GM19467 (cell line): ENCODE measurements around the gene SYNDIG1.

Experiments used
- ATAC-seq: cut with Tn5 transposase; IDR thresholded peaks from one replicate; pipeline ENCODE4 v1.9.1; 2021; ENCODE audit warnings: mild to moderate bottlenecking, moderate library complexity; ENCODE audit not compliant: unreplicated experiment

The SYNDIG1 gene

DNA sequence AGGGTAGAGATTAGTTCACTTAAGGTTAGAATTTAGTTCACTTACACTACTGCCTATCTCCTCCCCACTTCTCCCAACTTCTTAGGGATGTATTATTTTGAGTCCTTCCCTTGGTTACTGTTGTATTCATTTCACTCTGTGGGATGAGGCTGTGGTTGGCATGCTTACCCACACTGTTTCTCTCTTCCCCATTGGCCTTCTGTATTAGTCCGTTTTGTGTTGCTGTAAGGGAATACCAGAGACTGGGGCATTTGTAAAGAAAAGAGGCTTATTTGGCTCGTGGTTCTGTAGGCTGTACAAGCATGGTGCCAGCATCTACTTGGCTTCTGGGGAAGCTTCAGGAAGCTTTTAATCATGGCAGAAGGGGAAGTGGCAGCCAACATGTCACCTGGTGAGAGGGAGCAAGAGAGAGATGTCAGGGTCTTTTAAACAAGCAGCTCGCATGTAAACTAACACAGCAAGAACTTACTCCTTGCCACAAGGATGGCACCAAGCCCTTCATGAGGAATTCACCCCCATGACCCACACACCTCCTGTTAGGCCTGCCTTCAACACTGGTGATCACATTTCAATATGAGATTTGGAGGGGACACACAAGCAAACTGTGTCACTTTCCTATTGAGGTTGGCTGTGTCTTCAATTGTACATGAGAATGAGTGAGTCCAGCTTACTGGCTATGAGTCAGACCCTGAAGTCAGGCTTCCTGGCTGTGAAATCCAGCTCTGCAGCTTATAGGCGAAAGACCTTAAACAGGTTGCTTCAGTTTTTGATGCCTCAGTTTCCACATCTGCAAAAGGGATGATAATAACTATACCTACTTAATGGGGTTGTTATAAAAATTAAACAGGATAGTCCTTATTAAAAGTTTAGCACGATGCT lies 53.3 kb downstream of the SYNDIG1 start:
- ATAC-seq, result no peak

DNA sequence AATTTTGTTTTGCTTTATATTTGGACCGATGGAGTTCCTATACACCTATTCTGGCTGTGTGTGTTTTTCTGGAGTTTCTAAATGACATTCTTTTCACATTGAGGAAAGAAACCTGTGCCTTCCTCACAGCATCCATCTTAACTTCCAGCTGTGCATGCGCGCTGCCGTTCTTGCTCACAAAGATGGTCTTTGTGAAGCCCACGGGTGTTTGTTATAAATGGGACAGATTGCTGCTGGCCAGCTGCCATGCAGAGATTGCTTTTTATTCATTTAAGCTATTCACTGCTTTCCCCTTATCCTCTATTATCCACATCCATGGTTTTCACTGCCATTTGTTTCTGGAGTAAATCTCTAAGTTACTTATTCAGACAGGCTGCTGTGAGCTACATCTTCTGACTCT lies 54.2 kb downstream of the SYNDIG1 start:
- no peak for ATAC-seq

DNA sequence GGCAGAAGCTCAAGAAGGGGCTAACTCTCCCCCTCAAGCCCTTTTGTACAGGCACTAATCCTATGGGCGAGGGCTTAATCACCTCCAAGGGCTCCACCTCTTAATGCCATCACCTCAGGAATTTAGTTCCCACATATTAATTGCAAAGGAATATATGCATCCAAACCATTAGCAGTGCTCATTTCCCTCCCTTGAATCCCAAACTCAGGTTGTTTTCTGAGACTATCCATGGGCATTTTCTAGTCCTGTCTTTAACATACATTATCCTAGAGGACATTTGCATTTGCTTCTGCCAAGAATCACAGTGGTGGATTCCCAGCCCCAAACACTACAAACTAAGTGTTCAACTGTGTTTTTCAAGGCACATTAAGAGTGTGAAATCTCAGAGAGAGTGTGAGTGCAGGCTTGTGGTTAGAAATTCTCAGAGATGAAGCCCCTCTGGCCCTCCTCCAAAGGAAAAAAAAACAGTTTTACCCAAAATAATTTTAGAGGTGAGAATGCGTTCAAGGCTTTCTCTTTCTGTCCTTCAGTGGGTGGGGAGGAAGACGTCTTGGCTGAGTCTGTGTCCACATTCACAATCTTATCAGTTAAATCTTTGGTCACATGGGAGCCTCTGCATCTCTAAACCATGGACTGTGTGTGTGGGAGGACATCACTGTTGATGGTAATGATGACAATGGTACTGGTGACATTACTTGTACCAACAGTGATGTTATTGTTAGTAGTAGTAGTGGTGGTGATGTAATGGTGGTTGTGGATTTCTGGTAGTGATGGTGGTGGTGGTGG lies 59.3 kb downstream of the SYNDIG1 start:
- no peak for ATAC-seq

DNA sequence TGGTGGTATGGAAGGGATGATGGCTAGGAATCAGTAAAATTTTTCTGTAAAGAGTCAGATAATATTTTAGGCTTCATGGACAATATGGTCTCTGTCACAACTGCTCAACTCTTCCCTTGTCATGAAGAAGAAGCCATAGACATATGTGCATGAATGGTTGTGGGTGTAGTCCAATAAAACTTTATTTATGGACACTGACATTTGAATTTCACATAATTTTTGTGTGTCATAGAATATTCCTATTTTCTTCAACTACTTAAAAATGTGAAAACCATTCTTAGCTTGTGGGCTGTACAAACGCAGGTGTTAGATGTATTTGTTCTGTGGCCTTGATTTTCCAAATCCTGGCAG lies 59.9 kb downstream of the SYNDIG1 start:
- ATAC-seq, result no peak

DNA sequence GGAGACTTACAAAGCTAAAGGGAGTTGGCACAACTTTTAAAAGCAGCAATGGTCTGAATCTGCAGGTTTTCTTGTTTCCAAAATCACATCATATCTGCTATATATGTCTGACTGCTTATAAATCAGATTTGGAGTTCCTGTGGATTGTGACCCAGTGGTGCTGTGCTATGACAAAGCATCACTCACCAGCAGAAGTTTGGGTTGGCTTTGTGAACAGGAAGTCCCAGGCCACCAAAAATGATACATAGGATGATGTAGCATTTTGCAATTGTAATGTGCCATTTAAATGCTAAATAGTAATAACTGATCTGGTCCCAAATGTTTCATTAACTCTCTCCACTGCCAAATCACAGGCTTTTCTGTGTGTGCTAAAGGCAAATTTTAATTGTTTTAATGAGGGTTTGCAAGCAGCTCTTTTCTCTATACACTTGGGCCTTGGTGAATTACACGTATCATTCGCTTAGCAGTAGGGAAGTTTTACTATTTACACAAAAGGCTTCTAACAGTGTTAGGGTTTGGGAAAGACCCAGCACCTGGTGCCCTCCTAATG lies 60.8 kb downstream of the SYNDIG1 start:
- ATAC-seq, result no peak

DNA sequence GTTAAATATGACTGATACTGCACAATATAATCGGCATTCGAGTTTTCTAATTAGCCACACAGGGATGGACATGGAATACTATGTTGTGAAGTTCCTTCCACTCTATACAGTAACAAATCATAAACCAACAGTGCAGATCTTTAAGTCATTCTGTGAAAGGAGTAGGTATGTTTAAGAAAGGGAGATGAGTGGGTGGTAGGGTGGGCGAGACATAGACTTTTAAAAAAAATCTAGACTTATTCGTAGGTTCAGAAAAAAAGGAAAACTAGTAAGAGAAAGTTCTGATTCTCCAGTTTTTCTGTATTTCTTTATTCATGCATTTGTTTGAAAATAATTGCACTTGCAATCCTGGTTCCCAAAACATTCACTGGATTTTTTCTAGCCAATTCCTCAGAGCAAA lies 61.8 kb downstream of the SYNDIG1 start:
- no peak for ATAC-seq

DNA sequence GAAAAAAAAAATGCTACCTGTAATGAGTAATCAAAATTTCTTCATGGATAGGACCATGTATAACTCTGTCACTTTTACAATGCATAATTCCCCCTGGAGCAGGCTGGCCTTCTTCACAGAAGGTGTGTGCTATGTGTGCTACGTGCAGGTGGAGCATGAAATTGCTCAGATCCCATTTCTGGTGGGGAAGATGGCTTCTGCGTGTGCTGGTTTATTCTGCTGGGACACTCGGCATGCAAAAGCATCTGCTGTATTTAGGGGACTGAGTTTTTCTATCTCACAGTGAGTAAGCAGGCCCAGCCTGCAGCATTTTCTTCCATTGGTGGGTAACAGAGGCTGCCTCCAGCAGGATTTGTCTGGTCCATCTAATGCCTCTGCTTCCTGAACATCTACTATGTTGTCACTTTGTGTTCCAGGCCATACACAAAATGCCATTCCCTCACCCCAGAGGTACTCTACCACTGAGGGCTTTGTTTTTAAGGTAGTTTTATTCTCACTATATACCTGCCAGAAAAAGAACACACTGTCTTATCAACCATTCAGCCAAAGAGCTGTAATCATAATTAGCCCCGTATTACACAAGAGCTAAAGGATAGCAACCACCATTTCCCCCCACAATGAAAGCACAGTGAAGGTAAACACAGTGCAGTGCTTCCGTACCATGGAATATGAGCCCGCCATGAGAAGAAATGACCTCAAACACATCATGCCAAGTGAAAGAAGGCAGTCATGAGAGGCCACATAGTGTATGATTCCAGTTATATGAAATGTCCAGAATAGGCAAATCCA lies 62.4 kb downstream of the SYNDIG1 start:
- ATAC-seq, result no peak

DNA sequence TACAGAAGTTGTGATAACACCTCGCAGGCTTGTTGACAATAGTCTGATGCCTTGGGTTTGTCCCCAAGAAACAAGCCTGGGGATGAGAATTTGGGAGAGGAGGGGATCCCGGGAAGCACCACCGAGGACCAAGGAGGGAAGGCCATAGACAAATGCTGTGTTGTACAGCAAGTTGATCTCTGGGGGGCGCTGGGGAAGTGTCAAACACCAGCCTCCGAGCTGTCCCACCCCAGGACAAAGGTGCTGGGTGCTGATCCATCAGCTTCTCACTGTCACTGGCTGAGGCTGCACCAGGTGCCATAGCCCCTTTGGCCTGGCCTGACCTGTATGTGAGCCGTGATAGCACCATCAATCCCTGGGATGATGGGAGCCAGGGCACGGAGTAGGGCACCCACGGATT lies 64.0 kb downstream of the SYNDIG1 start:
- no peak for ATAC-seq

DNA sequence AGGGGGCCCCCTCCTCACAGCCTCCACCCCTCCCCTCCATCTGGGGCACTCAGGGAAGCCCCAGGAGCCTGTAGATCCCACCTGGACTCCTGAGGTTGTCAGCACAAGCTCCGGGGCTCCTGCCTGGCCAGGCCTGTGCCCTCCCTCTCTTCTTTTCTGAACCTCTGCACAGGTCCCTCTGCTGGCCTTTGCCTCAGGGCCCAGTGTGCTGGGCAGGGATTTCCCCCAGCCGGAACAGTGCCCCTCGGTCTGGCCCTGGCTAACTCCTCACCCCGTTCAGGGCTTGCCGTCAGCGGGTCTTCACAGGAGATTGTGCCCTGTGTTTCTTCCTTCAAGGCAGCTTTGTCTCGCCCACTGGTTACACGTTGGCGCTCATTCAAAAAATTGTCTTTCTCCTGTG lies 64.9 kb downstream of the SYNDIG1 start:
- ATAC-seq, result no peak

DNA sequence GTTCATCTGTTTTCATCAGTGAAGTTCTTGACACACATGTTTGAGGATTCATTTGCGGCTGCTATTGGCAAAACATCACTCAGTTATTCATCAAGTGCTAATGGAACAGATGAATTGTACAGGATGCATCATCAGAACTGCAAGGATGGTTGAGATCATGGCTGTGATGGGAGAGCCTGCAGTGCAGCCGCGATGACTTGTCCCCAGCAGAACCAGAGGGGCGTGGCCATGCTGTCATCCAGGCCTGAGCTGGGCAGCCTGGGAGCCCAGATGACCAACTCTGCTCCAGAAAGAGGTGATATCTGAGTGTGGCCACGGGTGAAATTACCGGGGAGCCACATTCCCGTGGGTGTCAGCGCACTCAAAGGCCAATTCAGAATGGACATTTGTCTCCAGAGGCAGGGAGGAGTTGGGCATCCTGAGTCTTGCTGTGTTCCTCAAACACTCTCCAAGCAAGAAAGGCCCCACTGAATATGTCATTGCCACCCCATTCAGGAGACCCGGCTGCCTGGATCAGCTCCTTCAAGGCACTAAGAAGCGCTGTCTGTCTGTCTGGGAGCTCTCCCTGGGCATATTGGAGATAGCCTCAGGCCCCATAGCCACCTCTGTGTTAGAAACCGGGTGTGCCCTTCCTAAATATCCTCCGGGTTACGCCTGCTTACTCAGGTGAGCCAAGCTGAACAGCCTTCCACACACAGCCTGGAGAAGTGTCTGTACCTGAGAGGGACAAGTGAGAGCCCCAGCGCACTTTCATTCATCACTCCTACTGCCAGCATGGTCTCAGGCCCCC lies 66.7 kb downstream of the SYNDIG1 start:
- no peak for ATAC-seq

DNA sequence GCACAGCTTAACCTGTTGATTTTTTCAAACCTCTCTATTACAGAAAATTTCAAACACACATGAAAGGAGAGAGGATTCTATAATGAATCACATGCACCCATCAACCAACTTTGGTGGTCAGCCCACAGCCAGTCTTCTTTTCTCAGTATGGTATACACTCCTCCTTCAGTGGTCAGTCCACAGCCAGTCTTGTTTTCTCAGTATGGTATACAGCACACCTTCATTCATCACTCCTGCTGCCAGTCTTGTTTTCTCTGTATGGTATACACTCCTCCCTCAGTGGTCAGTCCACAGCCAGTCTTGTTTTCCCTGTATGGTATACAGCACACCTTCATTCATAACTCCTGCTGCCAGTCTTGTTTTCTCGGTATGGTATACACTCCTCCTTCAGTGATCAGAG lies 67.8 kb downstream of the SYNDIG1 start:
- ATAC-seq, result no peak

DNA sequence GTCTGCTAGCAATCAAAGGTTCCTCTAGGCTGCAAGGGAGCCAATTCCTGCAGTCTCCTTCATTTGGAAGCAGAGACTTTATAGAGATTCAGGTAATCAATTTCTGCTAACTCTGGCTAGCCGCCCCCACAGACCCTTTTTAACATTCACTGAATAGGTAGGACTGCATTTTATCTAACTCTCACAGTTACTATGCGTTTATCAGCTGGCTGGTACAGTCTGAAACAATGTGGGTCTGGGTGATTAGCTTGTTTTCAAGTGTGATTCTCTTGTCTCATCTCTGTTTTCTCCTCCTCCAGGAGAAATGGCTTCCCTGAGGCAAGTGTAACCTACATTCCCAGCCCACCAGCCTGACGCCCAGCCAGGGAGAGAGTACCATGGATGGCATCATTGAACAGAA lies 73.3 kb downstream of the SYNDIG1 start:
- no peak for ATAC-seq

DNA sequence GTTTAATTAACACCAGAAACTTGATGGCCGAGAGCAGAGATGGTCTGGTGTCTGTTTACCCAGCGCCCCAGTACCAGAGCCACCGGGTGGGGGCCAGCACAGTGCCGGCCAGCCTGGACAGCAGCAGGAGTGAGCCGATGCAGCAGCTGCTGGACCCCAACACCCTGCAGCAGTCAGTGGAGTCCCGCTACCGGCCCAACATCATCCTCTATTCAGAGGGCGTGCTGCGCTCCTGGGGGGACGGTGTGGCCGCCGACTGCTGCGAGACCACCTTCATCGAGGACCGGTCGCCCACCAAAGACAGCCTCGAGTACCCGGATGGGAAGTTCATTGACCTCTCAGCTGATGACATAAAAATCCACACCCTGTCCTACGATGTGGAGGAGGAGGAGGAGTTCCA lies 73.7 kb downstream of the SYNDIG1 start:
- no peak for ATAC-seq

DNA sequence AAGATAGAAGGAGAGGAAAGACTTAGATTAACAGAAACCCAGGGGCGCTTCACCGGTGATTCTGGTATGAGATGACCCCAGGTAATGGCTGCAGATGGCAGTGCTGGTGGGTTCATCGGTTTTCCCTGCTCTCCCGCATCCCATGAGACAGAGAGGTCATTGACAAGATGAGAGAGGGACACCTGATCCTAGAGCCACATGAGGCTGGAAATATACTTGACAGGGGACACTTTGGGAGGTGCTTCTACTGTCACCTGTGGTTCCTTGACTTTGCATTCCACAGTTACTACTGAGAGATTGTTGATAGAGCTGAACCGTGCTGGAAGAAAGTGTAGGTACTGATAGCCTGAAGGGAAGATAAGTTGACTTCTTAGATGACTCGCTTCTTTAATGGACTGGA lies 74.3 kb downstream of the SYNDIG1 start:
- no peak for ATAC-seq

DNA sequence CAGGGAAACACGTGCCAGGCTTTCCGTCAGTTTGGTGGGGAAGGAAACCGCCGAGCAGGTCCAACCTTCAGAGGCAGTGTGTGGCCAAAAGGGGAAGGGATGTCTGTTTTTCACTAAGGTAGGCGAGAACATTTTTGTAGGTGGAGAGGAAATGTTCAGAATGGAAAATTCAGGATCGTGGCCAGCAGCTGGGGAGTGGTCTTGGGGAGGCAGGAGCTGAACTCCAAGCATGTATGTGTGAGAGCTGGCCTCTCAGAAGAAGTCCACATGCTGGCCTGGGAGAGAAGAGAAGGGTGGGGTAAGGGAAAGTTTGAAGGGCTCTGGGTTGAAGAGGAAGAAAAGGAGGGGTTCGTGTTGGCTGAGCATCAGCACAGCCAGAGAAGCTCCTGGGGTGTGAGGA lies 74.9 kb downstream of the SYNDIG1 start:
- ATAC-seq, result no peak

DNA sequence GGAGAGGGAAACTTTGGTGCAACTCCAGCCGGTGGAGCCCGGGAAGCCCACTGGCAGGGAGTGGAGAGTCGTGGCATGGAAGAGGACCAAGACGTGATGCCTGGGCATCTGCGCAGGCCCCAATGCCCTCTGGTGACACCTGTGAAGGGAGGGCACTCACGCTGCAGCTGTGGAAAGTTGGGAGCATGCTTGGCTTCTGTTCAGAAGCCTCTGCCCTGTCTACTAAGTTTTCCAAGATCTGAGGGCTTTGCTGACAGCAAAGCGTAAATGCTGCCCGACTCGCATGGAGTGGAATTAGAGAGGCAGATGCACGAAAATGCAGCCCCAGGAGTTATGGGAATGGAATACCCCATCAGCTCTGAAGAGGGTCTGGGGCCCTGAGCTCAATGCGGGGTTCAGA lies 75.7 kb downstream of the SYNDIG1 start:
- no peak for ATAC-seq

DNA sequence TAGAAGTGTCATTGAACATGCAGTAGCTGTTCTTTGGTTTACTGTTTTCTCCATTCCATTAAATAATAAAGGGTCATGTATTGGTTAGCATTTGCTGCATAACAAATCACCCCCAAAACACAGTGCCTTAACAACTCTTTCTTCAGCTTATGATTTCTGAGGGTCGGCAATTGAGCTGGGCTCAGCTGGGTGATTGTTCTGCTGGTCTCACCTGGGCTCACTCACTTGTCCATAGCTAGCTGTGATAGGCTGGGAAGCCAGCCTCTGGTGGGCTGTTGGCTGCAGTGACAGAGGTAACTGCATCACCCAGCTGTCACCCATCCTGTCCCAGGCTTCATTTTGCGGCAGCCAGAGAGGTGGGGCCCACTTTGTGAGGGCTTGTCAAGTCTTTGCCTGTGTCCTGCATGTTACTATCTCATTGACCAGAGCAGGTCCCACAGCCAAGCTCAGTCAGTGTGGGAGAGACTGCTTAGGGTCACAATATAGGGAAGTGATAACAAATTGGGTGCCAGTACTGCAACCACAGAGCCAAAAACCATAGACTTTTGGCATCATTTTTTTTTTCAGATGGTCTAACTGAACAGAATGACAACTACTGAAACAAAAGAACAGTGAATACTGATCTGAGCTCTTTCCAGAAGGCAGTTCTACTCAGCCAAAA lies 76.9 kb downstream of the SYNDIG1 start:
- ATAC-seq, result no peak

DNA sequence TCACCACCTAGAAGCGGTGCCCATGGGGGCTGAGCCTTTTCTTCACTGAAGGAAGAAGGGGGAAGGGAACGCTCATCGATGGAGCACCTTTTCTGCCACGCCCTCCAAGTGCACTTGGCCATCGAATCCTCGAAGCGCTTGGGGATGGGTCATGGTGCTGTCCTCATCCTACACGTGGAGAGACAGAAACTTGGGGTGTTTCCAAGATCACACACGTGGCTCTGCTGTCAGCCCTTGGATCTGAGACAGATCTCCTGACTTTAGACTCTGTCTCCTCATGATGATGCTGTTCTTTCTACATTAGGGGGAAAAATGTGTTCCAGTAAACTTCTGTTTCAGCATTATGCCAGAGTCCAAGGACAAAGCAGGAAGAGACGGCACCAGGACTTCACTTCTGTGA lies 78.5 kb downstream of the SYNDIG1 start:
- ATAC-seq, result no peak

DNA sequence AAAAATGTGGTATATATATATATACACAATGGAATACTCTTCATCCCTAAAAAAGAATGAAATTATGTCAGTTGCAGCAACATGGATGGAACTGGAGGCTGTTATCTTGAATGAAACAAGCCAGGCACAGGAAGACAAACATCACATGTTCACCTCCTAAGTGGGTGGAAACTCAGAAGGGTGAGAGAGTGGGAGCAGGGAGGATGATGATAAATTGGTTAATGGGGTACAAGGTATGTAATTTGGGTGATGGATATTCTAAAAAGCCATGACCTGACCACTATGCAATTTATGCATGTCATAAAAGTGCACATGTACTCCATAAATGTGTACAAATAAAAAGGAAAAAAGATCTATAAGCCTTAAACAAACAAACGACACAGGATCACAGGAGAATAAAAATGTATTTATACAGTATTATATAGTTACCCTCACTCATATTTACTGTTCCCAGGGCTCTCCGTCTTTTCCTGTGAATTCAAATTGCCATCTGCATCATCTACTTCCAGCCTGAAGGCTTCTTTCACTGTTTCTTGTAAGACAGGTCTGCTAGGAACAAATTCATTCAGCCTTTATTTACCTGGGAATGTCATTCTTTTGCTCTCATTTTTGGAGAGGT lies 89.8 kb downstream of the SYNDIG1 start:
- no peak for ATAC-seq
